HG02970 (cell line): ENCODE data around the gene PTPN11.
A peak's percentile ranks its signal among the peaks of the same experiment; 100 is the strongest.
"Not testable (repeated sequence)": the region's sequence is repeated elsewhere in the genome, so short reads cannot be mapped to it uniquely, and the experiment has no call there.

Experiments
- ATAC-seq: cut with Tn5 transposase; IDR thresholded peaks from one replicate; pipeline ENCODE4 v1.9.1; 2021; ENCODE audit warnings: mild to moderate bottlenecking, moderate library complexity, moderate number of reproducible peaks; ENCODE audit not compliant: unreplicated experiment, low FRiP score

The PTPN11 gene

DNA sequence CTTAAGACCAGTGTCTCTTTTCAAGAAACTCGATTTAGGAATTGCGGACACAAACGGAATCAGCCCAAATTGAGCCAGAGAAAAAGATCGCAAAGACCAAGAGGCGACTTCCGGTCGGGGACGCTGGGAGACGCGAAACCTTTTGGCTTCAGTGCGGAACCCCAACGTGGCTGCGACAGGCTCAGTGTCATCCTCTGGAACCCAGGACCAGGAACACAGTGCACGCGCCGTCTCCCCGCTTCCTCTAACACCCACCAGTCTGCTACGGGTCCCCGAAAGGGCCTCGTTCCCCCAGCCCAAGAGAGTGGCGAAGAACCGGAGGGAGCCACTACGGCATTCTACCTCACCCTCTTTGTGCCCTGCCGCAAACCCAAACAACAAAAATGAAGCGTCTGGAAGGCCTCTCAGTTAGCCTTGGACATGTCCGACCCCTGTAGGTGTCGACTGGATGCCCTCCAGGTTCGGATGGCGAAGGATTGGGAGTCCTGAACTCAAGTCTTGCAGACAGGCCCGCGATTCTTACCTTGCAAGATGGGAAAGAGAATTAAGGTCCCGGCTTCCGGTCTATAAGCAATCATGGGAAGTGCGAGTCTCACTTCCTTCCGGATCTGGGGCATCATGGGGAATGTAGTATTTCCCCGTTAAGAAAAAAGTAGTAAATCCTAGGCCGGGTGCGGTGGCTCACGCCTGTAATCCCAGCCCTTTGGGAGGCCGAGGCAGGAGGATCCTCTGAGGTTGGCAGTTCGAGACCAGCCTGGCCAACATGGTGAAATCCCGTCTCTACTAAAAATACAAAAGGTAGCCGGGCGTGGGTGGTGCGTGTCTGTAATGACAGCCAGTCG, 9.5 kb upstream of the PTPN11 start, which contains the start of gene RPL6:
Gene RPL6, minus strand, starts transcription at position 542 of the 842 bp plus-strand sequence. CDS start 949 bp downstream, outside the sequence.
- peak; percentile 77 for ATAC-seq

- no peak for ATAC-seq
Measured at GRCh38 chr12:112409906-112410244, 8.9 kb upstream of the PTPN11 start.

GRCh38 chr12:112413855-112414625, 4.7 kb upstream of the PTPN11 start:
- no peak for ATAC-seq

DNA sequence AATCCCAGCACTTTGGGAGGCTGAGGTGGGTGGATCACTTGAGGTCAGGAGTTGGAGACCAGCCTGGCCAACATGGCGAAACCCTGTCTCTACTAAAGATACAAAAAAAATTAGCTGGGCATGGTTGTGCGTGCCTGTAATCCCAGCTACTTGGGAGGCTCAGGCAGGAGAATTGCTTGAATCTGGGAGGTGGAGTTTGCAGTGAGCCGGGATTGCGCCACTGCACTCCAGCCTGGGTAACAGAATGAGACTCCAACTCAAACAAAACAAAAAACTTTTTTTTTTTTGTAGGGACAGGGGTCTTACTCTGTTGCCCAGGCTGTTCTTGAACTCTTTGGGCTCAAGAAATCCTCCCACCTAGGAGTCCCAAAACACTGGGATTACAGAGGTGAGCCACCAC, 3.3 kb upstream of the PTPN11 start:
- not testable (repeated sequence) for ATAC-seq

DNA sequence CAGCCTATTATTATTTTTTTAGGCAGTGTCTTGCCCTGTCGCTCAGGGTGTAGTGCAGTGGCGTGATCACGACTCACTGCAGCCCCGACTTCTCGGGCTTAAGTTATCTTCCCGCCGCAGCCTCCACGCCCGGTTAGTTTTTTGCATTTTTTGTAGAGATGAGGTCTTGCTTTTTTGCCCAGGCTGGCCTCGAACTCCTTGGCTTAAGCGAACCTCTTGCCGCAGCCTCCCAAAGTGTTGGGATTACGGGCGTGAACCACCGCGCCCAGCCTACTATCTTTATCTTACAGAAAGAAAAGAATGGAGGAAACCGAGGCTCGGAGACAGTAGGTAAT, 507 bp upstream of the PTPN11 start:
- no peak for ATAC-seq

GRCh38 chr12:112419297-112420133, 768 bp downstream of the PTPN11 start:
- ATAC-seq, result no peak

- no peak for ATAC-seq
Measured at GRCh38 chr12:112420740-112421139, 2.0 kb downstream of the PTPN11 start.

- no peak for ATAC-seq
Measured at GRCh38 chr12:112421363-112421762, 2.6 kb downstream of the PTPN11 start.

DNA sequence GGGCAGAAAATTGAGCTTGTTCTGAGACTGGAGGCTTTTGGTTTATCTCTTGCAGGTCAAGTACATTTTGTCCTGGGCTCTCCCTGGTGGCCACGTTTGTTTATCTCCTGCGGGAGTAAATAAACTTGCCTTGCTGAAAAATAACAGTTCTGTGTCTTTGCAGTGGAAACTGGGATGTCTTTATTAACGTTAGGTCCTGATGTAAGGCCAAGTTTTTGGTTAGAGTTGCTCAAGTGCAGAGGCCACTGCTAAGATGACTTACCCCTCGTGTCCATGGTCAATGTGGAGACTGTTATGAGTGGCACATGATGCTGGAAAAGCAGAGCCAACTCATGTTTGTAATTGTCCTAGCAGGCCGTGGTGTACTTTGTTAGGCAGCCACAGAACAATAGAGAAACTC, 3.8 kb downstream of the PTPN11 start:
- ATAC-seq, result no peak

GRCh38 chr12:112424126-112424525, 5.4 kb downstream of the PTPN11 start:
- no peak for ATAC-seq

- no peak for ATAC-seq
Measured at GRCh38 chr12:112425582-112426382, 7.0 kb downstream of the PTPN11 start.

DNA sequence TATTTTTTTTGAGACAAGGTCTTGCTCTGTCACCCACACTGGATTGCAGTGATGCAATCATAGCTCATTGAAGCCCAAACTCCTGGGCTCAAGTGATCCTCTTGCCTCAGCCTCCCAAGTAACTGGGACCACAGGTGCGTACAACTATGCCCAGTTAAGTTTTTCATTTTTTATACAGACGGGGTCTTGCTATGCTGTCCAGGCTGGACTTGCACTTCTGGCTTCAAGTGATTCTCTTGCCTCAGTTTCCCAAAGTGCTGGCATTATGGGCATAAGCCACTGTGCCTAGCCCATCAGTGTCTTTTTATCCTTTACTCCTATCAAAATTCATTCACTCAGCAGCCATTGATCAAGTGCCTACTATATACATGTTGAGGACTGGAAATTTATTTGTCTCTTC, 9.0 kb downstream of the PTPN11 start:
- ATAC-seq, result no peak

GRCh38 chr12:112430929-112431328, 12.2 kb downstream of the PTPN11 start:
- no peak for ATAC-seq

DNA sequence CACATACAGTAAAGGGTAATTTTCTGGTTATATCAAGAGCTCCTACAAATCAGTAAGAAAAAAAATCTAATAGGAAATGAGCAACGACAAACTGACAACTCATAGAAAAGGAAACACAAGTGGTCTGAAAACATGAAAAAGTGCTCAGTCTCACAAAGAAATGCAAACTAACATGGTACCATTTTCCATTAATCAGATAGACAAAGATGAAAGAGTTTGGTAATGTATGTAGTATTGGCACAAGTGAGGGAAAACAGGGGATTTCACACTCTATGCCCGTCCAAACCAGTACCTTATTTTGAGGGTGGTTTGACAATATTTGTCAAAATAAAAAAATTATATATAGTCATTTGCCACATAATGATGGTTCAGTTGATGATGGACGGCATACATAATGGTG, 13.2 kb downstream of the PTPN11 start:
- ATAC-seq, result no peak

DNA sequence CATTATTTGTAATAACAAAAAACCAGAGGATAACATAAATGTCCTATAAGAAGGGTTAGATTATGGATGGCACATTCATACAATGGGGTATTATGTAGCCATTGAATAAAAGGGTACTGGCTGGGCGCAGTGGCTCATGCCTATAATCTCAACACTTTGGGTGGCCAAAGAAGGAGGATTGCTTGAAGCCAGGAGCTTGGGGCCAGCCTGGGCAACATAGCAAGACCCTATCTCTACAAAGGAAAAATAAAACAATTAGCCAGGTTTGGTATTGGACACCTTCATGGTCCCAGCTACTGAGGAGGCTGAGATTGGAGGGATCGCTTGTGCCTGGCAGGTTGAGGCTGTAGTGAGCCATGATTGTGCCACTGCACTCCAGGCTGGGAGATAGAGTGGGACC, 14.8 kb downstream of the PTPN11 start:
- ATAC-seq, result no peak

DNA sequence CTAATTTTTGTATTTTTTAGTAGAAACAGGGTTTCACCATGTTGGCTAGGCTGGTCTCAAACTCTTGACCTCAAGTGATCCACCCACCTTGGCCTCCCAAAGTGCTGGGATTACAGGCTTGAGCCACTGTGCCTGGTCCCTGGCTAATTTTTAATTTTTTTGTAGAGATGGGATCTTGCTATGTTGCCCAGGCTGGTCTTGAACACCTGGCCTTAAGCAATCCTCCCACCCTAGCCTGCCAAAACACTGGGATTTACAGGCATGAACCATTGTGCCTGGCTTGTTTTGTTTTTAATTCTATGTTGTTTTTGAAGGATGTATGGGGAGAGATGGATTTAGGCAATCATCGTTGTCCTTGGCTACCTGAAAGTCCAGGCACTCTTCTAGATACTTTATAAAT, 19.9 kb downstream of the PTPN11 start:
- ATAC-seq, result not testable (repeated sequence)

DNA sequence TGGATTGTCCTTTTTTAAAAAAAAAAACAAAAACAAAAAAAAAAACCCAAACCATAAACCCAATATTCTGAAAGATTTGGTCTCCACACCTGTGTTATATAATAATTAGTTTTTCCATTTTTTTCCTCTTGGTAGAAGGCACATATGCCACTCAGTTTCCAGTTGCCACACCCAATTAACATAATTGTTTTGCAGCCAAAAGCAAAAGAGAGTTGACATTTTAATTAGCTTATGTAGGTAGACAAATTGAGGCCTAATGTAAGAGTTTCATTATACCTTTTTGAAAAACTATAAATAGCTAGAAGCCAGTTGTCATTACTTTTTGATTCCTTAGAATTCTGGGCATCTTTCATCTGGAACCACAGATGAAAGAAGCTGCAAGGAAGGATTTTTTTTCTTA, 21.0 kb downstream of the PTPN11 start:
- no peak for ATAC-seq

- ATAC-seq, result not testable (repeated sequence)
Measured at GRCh38 chr12:112440653-112441052, 21.9 kb downstream of the PTPN11 start.

DNA sequence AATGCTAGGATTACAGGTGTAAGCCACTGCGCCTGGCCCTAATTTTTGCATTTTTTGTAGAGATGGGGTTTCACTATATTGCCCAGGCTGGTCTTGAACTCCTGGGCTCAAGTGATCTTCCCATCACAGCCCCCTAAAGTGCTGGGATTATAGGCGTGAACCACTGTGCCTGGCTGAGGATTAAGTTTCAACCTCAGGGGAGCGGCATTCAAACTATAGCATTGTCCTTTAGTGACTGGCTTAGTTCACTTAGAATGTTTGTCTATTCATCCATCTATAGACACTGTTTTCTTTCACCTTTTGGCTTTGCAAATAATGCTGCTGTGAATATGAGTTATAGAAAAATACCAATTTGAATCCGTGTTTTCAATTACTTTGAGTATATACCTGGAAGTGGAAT, 25.2 kb downstream of the PTPN11 start:
- ATAC-seq, result no peak
